CD4-positive, alpha-beta T cell treated with Interferon alpha-2 for 1 hour (primary cell): Measurements from ENCODE around the gene LIMS1.
A peak's percentile ranks its signal among the peaks of the same experiment; 100 is the strongest.
"Not testable (repeated sequence)": the region's sequence is repeated elsewhere in the genome, so short reads cannot be mapped to it uniquely, and the experiment has no call there.

Experiments
- DNase-seq, 2 donors: peaks; one replicate each; pipeline ENCODE4 v3.0.0-alpha.2; 2020 to 2022

LIMS1 gene

GRCh38 chr2:108670282-108670681, 136.0 kb downstream of the LIMS1 start:
- DNase-seq, result not testable (repeated sequence)

- DNase-seq, result not testable (repeated sequence)
Measured at GRCh38 chr2:108672200-108672805, 138.0 kb downstream of the LIMS1 start.

GRCh38 chr2:108676522-108676921, 142.3 kb downstream of the LIMS1 start:
- DNase-seq, result not testable (repeated sequence)

- not testable (repeated sequence) for DNase-seq
Measured at GRCh38 chr2:108677239-108677744, 143.0 kb downstream of the LIMS1 start.

GRCh38 chr2:108678198-108678651, 144.0 kb downstream of the LIMS1 start:
- not testable (repeated sequence) for DNase-seq

- DNase-seq, result not testable (repeated sequence)
Measured at GRCh38 chr2:108680805-108681204, 146.5 kb downstream of the LIMS1 start.

GRCh38 chr2:108688818-108689756, 154.8 kb downstream of the LIMS1 start:
- not testable (repeated sequence) for DNase-seq

- not testable (repeated sequence) for DNase-seq
Measured at GRCh38 chr2:108690001-108690400, 155.7 kb downstream of the LIMS1 start.

GRCh38 chr2:108691447-108691846, 157.2 kb downstream of the LIMS1 start:
- no peak for DNase-seq

- DNase-seq, result no peak
Measured at GRCh38 chr2:108701208-108701607, 166.9 kb downstream of the LIMS1 start.

GRCh38 chr2:108701806-108702205, 167.5 kb downstream of the LIMS1 start:
- no peak for DNase-seq

- DNase-seq, result no peak
Measured at GRCh38 chr2:108704871-108705270, 170.6 kb downstream of the LIMS1 start.

- no peak for DNase-seq
Measured at GRCh38 chr2:108707300-108707699, 173.0 kb downstream of the LIMS1 start.

- not testable (repeated sequence) for DNase-seq
Measured at GRCh38 chr2:108716971-108717370, 182.7 kb downstream of the LIMS1 start.

GRCh38 chr2:108719149-108720044, 185.1 kb downstream of the LIMS1 start, which contains the start of gene RANBP2:
RANBP2 (plus strand) TSS chr2:108719482; CDS start chr2:108719607, 125 bp downstream.
- peak; percentile 93 to 94 for DNase-seq

- DNase-seq, result not testable (repeated sequence)
Measured at GRCh38 chr2:108726048-108726447, 191.8 kb downstream of the LIMS1 start.

GRCh38 chr2:108734656-108735055, 200.4 kb downstream of the LIMS1 start:
- DNase-seq, result not testable (repeated sequence)
